SK-N-SH (cell line): ENCODE results near the gene AGAP1. TPM values are rescaled to one million over a fixed set of nuclear protein-coding genes. Genes with fewer than 3 reads are reported as not detected.

Source experiments
- CTCF ChIA-PET: fragments of 300-600, 350-600 bp; formaldehyde crosslinking; extraction: SDS; loops from one replicate; lab custom pipeline; 2021; lab: Yijun Ruan, JAX
- POLR2A ChIA-PET: fragments of 350-600 bp; sonication (Branson Sonifier 250); formaldehyde crosslinking; extraction: SDS; loops from one replicate; lab custom pipeline; 2020; ENCODE audit warnings: antibody characterized with exemption, inconsistent platforms; lab: Yijun Ruan, JAX
- DNase-seq: peaks from one replicate; pipeline ENCODE4 v3.0.0; 2012
- H2AFZ ChIP-seq: fragments of 200-600 bp; sonication (generic); 2 replicates; pipeline ENCODE4 v1.8.1; 2016; ENCODE audit warnings: antibody characterized with exemption, mild to moderate bottlenecking, low read depth
- H3F3A ChIP-seq: fragments of 200-600 bp; sonication (generic); replicated peaks from 2 replicates; pipeline ENCODE3; 2016; ENCODE audit warnings: antibody characterized with exemption, mild to moderate bottlenecking; ENCODE audit not compliant: insufficient read depth
- H3K27ac ChIP-seq, 2 experiments: fragments of 200-500 bp in 1 of 2; fragments of 200-600 bp in 1 of 2; sonication (Bioruptor generic) in 1 of 2; sonication (generic), shearing (Covaris generic) in 1 of 2; 2 replicates each; pipeline versions ENCODE4 v1.5.1 to v1.6.1; 2014 to 2016; ENCODE audit warnings: low read depth in 2 of 2, inconsistent platforms in 1 of 2, low read length in 1 of 2, mild to moderate bottlenecking in 1 of 2, mixed read lengths in 1 of 2
- H3K27me3 ChIP-seq: fragments of 200-600 bp; sonication (generic), shearing (Covaris generic); 2 replicates; pipeline ENCODE4 v1.6.1; 2016; ENCODE audit warnings: mixed run types; ENCODE audit not compliant: insufficient read depth
- H3K36me3 ChIP-seq, 2 experiments: fragments of 200-500 bp in 1 of 2; fragments of 200-600 bp in 1 of 2; sonication (Bioruptor generic) in 1 of 2; sonication (generic) in 1 of 2; replicated peaks in 1 of 2; 2 replicates each; pipeline versions ENCODE3 to v1.5.1; 2014 to 2016; ENCODE audit warnings: low read length in 1 of 2, mild to moderate bottlenecking in 1 of 2; ENCODE audit not compliant: insufficient read depth in 2 of 2, control insufficient read depth in 1 of 2
- H3K4me1 ChIP-seq, 2 experiments: fragments of 200-500 bp in 1 of 2; fragments of 200-600 bp in 1 of 2; sonication (Bioruptor generic) in 1 of 2; sonication (generic), shearing (Covaris generic) in 1 of 2; 2 replicates each; pipeline versions ENCODE4 v1.5.1 to v1.6.1; 2014 to 2016; ENCODE audit warnings: low read depth in 1 of 2, low read length in 1 of 2, mixed run types in 1 of 2; ENCODE audit not compliant: insufficient read depth in 2 of 2, control insufficient read depth in 1 of 2
- H3K4me2 ChIP-seq: fragments of 200-600 bp; sonication (generic), shearing (Covaris generic); 2 replicates; pipeline ENCODE4 v1.6.1; 2017; ENCODE audit warnings: mixed run types
- H3K4me3 ChIP-seq, 2 experiments: fragments of 200-500 bp in 1 of 2; fragments of 200-600 bp in 1 of 2; sonication (Bioruptor generic) in 1 of 2; sonication (generic), shearing (Covaris generic) in 1 of 2; 2 replicates each; pipeline versions ENCODE4 v1.5.1 to v1.8.1; 2014 to 2016; ENCODE audit warnings: low read depth in 2 of 2, inconsistent platforms in 1 of 2, low read length in 1 of 2, mild to moderate bottlenecking in 1 of 2, mixed read lengths in 1 of 2, moderate library complexity in 1 of 2
- H3K79me2 ChIP-seq: fragments of 200-600 bp; sonication (generic); 2 replicates; pipeline ENCODE4 v1.8.1; 2017; ENCODE audit warnings: mild to moderate bottlenecking; ENCODE audit not compliant: insufficient read depth
- H3K9ac ChIP-seq: fragments of 200-600 bp; sonication (generic); 2 replicates; pipeline ENCODE4 v1.6.1; 2017; ENCODE audit warnings: mixed run types
- H3K9me2 ChIP-seq: fragments of 200-600 bp; sonication (generic); 2 replicates; pipeline ENCODE4 v1.6.1; 2017; ENCODE audit warnings: mixed run types
- H3K9me3 ChIP-seq: fragments of 200-600 bp; sonication (generic); 2 replicates; pipeline ENCODE4 v1.6.1; 2017; ENCODE audit warnings: mixed run types, mild to moderate bottlenecking, moderate library complexity
- H4K20me1 ChIP-seq: fragments of 200-600 bp; sonication (generic); 2 replicates; pipeline ENCODE4 v1.6.1; 2017; ENCODE audit warnings: mild to moderate bottlenecking, mixed run types; ENCODE audit not compliant: insufficient read depth
- ELF1 ChIP-seq: IDR thresholded peaks from 2 replicates; pipeline ENCODE4 v1.4.0; 2012
- EP300 ChIP-seq, 2 experiments: IDR thresholded peaks; 2 replicates each; pipeline versions ENCODE4 v1.4.0 to v1.6.1; 2012; ENCODE audit warnings: borderline replicate concordance in 1 of 2, low read depth in 1 of 2, low read length in 1 of 2
- GABPA ChIP-seq: IDR thresholded peaks from 2 replicates; pipeline ENCODE4 v1.4.0; 2012; ENCODE audit warnings: low read depth, mild to moderate bottlenecking
- JUND ChIP-seq: IDR thresholded peaks from 2 replicates; pipeline ENCODE4 v1.4.0; 2012
- MXI1 ChIP-seq: IDR thresholded peaks from 2 replicates; pipeline ENCODE4 v1.6.1; 2012; ENCODE audit warnings: mild to moderate bottlenecking, low read depth, low read length, improper control_type of control experiment
- NFIC ChIP-seq: IDR thresholded peaks from 2 replicates; pipeline ENCODE4 v1.4.0; 2012; ENCODE audit warnings: borderline replicate concordance
- POLR2AphosphoS5 ChIP-seq: IDR thresholded peaks from 2 replicates; pipeline ENCODE4 v1.6.1; 2012; ENCODE audit warnings: low read depth, low read length
- RAD21 ChIP-seq: IDR thresholded peaks from 2 replicates; pipeline ENCODE4 v1.6.1; 2012; ENCODE audit warnings: mild to moderate bottlenecking, low read length
- RCOR1 ChIP-seq: fragments of 150-350 bp; IDR thresholded peaks from 2 replicates; pipeline ENCODE4 v1.6.1; 2017; ENCODE audit warnings: antibody characterized with exemption, low read length
- REST ChIP-seq: IDR thresholded peaks from 2 replicates; pipeline ENCODE4 v1.6.1; 2012; ENCODE audit warnings: mild to moderate bottlenecking, low read depth, low read length, moderate library complexity
- SIN3A ChIP-seq: IDR thresholded peaks from 2 replicates; pipeline ENCODE4 v1.6.1; 2012; ENCODE audit warnings: low read depth, mild to moderate bottlenecking, low read length, moderate library complexity, borderline replicate concordance
- SMC3 ChIP-seq: IDR thresholded peaks from 2 replicates; pipeline ENCODE4 v1.6.1; 2012; ENCODE audit warnings: low read depth, low read length, improper control_type of control experiment
- TCF12 ChIP-seq: IDR thresholded peaks from 2 replicates; pipeline ENCODE4 v1.4.0; 2012
- TEAD4 ChIP-seq: IDR thresholded peaks from 2 replicates; pipeline ENCODE4 v1.4.0; 2012; ENCODE audit warnings: mild to moderate bottlenecking, borderline replicate concordance; ENCODE audit not compliant: insufficient read depth
- WGBS: methylation state at CpG from one replicate; pipeline ENCODE4 v1.1.6; 2017; ENCODE audit warnings: low lambda C conversion rate; 5-methylcytosine and 5-hydroxymethylcytosine counted together
- polyA plus RNA-seq, 3 experiments: library from polyadenylated mRNA; depleted of rRNA; stranded (reverse); fragments of >200 nt; gene quantifications; 2 replicates each; pipeline ENCODE4 v1.2.3, GENCODE V29; 2012
- TF ChIP-seq, protein P1 (sequence below): fragments of 150-350 bp; IDR thresholded peaks from 2 replicates; pipeline ENCODE4 v1.6.1; 2016; ENCODE audit warnings: mild to moderate bottlenecking, low read depth, low read length
- TF ChIP-seq, protein P2 (sequence below): IDR thresholded peaks from 2 replicates; pipeline ENCODE4 v1.4.0; 2012; ENCODE audit warnings: low read depth, borderline replicate concordance

Gene AGAP1
- polyA plus RNA-seq, 1 of the 3 experiments (the other 2 are of a cell fraction): 8.8 TPM

- Histone ChIP-seq H3F3A (no peaks in the 10 kb centered on the region), H3K9ac (no peak overlapping the region), H3K4me3 (no peak overlapping the region)
- TF ChIP-seq, protein P1, sequence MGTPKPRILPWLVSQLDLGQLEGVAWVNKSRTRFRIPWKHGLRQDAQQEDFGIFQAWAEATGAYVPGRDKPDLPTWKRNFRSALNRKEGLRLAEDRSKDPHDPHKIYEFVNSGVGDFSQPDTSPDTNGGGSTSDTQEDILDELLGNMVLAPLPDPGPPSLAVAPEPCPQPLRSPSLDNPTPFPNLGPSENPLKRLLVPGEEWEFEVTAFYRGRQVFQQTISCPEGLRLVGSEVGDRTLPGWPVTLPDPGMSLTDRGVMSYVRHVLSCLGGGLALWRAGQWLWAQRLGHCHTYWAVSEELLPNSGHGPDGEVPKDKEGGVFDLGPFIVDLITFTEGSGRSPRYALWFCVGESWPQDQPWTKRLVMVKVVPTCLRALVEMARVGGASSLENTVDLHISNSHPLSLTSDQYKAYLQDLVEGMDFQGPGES: no peak
- TF ChIP-seq, protein P2, sequence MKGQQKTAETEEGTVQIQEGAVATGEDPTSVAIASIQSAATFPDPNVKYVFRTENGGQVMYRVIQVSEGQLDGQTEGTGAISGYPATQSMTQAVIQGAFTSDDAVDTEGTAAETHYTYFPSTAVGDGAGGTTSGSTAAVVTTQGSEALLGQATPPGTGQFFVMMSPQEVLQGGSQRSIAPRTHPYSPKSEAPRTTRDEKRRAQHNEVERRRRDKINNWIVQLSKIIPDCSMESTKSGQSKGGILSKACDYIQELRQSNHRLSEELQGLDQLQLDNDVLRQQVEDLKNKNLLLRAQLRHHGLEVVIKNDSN: no peak
- TF ChIP-seq TEAD4 (no peak), GABPA (no peak), JUND (no peak), TCF12 (no peak)
- TF ChIP-seq, all 33 proteins: peak for 0
- no peak overlapping the region for H3K27ac ChIP-seq
- H4K20me1 ChIP-seq: no peaks in the 10 kb centered on the region
- H3K9me3 ChIP-seq: no peaks in the 10 kb centered on the region
- no peaks in the 10 kb centered on the region for H3K27me3 ChIP-seq
- 89% methylated on average over 9 of the region's 10 CpGs for WGBS
- H3K4me2 ChIP-seq: no peak overlapping the region
- ChIA-PET POLR2A (no interaction called here), CTCF (interaction anchor here (0.6 to 1.3 kb wide), 4 partner anchors 13 to 365 kb away, joined by 3 to 4 read pairs (median 4); no protein-coding TSS in a partner anchor)
- no peak overlapping the region for H2AFZ ChIP-seq
- H3K36me3 ChIP-seq: no peaks in the 10 kb centered on the region
- no peaks in the 10 kb centered on the region for H3K79me2 ChIP-seq
- DNase-seq: no peak
- no peaks in the 10 kb centered on the region; a peak in 1 of 4 replicates for H3K4me1 ChIP-seq
- H3K9me2 ChIP-seq: no peaks in the 10 kb centered on the region
Measured at GRCh38 chr2:236143811-236144210, 650.0 kb downstream of the AGAP1 start.

DNA sequence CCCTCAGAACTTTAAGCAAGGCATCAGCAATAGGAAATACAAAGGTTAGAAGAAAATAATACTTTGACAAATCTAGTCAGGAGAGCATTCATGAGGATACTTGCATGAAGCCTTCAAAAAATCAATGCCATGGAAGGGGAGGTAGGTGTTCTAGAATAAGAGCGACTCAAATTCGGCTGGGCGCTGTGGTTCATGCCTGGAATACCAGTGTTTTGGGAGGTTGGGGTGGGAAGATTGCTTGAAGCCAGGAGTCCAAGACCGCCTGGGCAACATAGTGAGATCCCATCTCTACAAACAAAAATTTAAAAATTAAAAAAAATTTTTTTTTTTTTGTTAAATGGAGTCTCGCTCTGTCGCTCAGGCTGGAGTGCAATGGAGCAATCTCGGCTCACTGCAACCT is 652.6 kb downstream of the AGAP1 start:
- Histone ChIP-seq H3K4me3 (no peak overlapping the region), H3K9ac (no peak overlapping the region), H3K27ac (no peak overlapping the region), H4K20me1 (no peaks in the 10 kb centered on the region), H3K36me3 (no peaks in the 10 kb centered on the region), H3K79me2 (no peaks in the 10 kb centered on the region), H3K4me2 (no peak overlapping the region), H3F3A (no peaks in the 10 kb centered on the region), H3K9me2 (no peaks in the 10 kb centered on the region), H3K9me3 (no peaks in the 10 kb centered on the region), H3K27me3 (no peaks in the 10 kb centered on the region), H2AFZ (no peak overlapping the region), H3K4me1 (no peaks in the 10 kb centered on the region; a peak in 1 of 4 replicates)
- WGBS: 82% methylated on average over 7 of the region's 7 CpGs
- no peak for DNase-seq
- TF ChIP-seq GABPA (no peak), EP300 (IDR thresholded peaks at IDR 0.05; ENCODE audit: borderline replicate concordance in 1 of 2, low read depth in 1 of 2, low read length in 1 of 2) (no peak), TEAD4 (no peak), SMC3 (no peak), RCOR1 (no peak), SIN3A (no peak), POLR2AphosphoS5 (no peak), REST (no peak), ELF1 (no peak), RAD21 (no peak), NFIC (no peak), MXI1 (no peak)
- TF ChIP-seq, protein P1: no peak
- TF ChIP-seq, protein P2: no peak
- CTCF ChIA-PET: no interaction called here
- POLR2A ChIA-PET: no interaction called here
